GM19455 (cell line): ENCODE results near the gene SPECC1.
"Not testable (repeated sequence)": the region's sequence is repeated elsewhere in the genome, so short reads cannot be mapped to it uniquely, and the experiment has no call there.

Source experiments
- ATAC-seq: cut with Tn5 transposase; IDR thresholded peaks from one replicate; pipeline ENCODE4 v1.9.1; 2021; ENCODE audit not compliant: unreplicated experiment

The SPECC1 gene, protein sequence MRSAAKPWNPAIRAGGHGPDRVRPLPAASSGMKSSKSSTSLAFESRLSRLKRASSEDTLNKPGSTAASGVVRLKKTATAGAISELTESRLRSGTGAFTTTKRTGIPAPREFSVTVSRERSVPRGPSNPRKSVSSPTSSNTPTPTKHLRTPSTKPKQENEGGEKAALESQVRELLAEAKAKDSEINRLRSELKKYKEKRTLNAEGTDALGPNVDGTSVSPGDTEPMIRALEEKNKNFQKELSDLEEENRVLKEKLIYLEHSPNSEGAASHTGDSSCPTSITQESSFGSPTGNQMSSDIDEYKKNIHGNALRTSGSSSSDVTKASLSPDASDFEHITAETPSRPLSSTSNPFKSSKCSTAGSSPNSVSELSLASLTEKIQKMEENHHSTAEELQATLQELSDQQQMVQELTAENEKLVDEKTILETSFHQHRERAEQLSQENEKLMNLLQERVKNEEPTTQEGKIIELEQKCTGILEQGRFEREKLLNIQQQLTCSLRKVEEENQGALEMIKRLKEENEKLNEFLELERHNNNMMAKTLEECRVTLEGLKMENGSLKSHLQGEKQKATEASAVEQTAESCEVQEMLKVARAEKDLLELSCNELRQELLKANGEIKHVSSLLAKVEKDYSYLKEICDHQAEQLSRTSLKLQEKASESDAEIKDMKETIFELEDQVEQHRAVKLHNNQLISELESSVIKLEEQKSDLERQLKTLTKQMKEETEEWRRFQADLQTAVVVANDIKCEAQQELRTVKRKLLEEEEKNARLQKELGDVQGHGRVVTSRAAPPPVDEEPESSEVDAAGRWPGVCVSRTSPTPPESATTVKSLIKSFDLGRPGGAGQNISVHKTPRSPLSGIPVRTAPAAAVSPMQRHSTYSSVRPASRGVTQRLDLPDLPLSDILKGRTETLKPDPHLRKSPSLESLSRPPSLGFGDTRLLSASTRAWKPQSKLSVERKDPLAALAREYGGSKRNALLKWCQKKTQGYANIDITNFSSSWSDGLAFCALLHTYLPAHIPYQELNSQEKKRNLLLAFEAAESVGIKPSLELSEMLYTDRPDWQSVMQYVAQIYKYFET

DNA sequence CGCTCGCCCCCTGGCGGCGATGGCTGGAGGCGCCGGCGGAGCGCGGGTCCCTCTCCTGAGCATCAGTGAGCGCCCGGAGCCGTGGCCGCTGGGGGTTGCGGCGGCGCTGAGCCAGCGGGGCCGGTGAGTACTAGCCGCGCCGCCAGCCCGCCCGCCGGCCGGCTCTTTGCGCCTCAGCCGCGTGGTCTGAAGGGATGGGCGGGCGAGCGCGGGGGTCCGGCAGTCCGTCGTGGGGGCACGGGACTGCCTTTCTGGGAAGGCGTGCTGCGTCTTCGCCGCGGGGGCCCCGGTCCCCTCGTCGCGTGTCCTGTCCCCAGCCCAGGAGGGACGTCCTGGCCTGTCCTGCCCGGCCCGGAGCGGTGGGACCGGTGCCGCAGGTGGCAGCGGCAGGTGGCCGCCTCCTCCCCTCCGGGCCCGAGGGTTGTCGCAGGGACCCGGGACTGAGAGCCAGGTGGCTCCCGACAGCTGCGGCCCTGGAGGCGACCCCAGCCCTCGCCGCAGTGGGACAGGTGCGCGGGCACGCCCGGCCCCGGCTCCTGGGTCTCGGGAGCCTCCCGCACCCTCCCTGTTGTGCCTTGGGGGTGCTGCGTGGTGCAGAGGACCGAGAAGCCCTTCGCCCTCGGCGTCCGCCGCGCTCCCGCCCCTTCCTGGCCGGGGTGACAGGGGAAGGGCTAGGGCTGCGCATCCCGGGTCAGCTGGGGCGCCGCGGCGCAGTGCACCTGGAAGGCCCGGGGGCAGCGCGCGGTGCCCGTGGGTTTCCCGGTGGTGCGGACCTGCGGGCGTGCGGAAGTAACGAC, at the start of gene SPECC1:
Gene SPECC1 (plus strand): TSS at position 58 of the 797 bp plus-strand sequence. CDS start 87,293 bp downstream, outside the sequence.
- peak; percentile 83 for ATAC-seq

DNA sequence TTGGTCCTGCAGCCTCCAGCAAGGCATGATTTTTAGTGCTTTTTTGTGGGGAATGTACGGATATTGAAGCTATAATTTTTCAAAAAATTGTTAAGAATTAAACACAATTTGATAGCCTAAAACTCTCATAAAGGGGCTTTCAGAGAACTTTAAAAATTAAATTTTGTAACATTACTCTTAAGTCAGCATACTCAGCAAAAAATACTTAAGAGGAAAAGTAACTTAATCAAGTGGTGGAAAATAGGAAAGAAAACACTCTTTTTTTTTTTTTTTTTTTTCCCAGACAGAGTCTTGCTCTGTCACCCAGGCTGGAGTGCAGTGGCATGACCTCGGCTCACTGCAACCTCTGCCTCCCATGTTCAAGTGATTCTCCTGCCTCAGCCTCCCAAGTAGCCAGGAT, 46.2 kb upstream of the SPECC1 start:
- not testable (repeated sequence) for ATAC-seq

DNA sequence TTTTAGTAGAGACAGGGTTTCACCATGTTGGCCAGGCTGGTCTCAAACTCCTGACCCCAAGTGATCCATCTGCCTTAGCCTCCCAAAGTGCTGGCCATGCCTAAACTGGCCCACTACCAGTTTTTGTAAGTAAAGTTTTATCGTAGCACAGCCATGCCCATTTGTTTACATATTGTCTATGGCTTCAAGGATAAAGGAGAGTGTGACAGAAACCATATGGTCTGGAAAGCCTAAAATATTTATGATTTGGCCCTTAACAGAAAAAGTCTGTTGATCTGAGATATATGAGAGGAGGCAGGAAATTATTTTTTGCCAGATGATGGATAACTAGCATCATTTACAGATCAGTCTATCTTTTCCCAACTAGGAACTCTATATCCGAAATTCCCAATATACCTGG, 36.0 kb upstream of the SPECC1 start:
- no peak for ATAC-seq

DNA sequence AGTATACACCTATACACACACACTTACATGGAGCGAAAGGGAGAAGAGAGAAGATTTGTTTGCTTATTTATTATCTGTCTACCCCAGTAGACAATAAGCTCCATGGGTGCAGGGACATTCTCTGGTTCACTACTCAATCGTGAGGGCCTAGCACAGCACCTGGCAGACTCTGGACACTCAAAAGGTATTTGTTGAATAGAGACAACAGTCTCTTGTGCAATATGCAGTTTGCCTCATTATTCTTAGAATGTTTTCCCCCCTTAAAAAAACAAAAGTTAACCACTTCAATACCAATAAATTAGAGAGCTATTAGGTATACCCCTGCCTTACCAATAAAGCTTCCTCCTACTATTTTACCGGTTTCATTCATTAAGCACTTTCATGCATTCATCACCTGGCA, 33.6 kb upstream of the SPECC1 start:
- no peak for ATAC-seq

DNA sequence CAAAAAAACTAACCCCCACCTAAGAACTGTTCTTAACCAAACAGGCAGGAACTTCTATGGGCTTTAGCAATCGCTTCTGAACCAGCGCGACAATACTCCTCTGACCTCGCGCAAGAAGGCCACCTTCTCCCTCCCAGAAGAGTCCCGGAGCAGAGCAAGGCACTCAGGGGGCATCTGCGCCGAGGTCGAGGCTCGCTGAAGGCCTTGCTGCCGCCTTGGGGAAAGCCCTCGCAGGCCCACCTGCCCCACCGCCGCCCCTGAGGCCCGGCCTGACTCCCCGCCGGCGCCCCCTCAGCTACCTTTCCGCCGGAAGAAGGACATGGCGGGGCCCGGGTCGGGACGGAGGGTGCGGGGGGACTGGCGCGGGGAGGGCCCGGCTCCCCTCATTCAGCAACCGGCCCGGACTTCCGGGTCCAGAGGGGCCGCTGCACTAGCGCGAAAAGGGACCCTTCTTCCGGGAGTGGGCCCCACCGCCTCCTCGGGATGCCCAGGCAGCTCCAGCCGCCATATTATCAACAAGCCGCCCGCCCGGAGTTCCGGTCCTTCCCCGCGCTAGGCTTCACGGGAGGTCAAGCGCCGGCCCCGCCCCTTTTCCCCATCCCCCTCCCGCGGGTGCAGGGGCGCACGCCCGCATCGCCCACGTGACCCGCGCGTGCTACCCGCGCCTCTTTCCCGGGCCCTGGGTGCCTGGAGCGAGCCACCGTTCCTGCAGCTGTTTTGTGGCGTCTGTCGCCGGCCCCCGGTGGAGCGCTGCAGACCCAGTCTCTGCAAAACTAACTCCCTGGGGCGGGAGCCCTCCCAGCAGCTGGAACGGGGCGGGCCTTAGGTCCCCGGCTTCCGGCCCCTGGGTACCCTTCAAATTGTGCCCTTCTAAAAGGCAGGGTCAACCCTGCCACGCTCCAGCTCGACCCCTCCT, 31.6 kb upstream of the SPECC1 start, which contains the start of gene AKAP10:
Gene AKAP10 (minus strand): TSS at position 536 of the 916 bp plus-strand sequence. CDS start 149 bp downstream, at position 387.
- peak; percentile 84 for ATAC-seq

DNA sequence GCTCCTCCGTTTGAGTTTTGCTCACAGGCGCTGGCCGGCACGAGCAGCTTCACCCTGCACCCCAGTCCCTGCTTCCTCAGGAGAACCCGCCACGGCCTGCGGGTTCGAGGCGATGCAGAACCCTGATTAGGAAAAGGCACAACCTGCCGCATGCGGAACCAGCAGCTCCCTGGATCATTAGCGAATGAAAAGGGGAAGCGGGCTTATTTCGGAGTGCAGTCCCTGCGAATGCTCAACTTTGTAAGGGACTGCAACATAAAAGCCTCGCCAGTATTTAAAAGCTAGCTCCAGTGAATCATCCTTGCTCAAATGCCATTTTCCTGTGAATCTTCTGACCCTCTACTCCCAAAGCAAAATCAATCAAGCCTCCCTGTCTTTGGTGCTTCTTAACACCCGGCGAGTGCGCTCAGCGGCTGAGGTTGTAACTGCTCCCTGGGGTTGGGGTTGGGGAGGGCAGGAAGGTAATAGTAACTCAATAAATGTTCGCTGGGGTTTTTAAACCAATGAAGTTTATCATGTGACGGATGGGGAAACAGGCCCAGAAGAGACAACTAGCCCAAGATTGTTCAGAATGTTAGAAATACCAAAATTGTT, 30.9 kb upstream of the SPECC1 start:
- ATAC-seq = peak; percentile 32

DNA sequence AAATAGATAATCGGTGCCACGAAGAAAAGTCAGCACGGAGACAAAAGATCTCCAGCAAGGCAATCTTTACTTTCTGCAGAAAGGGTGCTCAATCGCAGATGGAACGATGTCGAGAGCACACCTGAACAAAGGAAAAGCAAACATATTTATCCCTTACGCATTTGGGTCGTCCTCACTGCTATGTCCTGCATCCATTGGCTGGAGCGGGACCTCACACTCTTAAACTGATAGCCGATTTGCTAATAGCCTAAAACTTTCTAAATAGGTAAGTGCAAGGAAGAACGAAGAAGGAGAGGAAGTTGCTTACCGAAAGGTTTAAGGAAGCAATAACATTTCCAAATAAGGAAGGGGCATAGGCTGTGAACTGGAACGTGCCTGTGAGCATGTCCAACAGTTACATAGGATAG, 30.4 kb upstream of the SPECC1 start:
- ATAC-seq = no peak

DNA sequence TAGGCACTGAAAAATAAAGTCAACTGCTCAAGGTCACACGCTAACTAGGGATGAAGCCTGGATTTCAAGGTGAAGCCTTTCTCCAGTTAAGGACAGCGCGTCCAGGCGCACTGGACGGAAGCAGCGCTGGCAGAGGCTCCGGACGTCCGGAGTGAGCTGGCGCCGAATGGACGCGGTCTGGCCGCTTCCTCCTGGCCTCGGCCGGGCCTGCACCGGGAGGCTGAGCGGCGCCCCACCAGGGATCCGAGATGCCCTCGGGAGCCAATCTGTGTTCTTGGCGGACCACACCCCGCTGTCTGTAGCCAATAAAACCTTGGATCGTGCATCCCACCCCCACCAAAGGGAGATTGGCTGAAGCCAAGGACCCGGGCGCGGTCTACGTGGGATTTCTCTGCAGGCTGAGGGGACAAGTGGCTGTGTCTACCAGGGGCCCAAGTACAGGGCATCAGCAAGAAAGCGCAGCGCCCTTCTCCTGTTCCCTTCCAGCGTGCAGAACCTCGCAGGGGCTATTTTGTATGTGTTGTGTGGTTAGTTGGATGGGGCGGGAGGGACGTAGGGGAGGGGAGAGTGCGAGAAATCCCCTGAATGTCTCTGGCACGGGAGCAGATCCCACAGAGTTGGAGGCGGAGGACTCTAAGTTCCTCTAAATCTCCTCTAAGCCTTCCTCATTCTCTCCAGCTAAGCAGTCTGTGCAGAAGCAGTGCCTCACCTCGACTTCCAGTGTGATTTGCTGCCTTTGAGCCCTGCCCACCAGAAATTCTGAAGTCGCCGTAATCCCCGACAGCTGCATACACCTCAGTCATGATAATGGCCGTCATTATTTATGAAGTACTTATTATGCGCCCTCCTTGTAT, 29.0 kb upstream of the SPECC1 start:
- no peak for ATAC-seq

DNA sequence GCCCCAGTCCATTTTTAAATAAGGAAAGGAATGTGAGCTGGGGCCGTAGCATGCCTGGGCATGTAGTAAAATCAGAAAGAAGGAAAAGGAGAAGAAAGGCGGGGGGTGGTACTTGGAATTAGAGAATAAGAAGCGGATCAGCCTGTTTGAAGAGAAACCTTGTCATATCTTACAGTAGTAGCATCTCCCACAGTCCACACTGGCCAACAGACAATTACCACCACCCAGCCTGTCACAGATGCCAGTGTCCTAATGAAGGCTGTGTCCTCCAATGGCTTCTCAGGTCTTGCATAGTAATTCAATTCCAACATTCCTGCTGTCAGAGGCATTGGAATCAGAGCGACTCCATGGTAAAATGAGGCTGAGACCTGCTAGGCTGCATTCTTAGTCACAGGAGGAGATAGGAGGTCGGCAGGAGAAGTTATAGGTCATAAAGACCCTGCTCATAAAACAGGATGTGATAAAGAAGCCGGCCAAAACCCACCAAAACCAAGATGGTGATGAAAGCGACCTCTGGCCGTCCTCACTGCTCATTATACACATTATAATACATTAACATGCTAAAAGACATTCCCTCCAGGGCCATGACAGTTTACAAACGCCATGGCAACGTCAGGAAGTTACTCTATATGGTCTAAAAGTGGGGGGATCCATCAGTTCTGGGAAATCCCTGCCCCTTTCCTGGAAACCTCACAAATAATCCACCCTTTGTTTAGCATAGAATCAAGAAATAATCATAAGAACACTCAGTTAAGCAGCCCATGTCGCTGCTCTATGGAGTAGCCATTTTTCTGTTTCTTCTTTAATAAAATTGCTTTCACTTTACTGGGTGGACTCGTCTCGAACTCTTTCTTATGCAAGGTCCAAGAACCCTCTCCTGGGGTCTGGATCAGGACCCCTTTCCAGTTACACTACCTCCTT, 22.0 kb upstream of the SPECC1 start:
- no peak for ATAC-seq

DNA sequence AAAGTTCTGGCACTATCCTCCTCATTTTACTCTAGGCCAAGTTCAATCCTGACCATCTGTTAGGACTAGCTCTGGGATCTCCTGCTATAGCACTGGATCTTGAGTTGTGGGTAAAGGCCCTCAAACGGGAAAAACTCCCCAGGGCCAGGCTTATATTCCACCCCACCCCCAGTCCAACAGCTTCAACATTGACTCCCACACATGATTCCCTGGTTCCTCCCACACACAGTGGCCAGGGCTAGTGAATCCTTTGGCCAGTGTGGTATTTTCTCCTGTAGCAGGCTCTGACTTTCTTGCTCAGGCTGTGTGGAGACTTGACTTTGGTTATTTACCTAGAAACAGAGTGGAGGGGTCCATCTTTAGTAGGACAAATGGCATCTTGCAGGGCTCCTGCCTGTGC, 21.3 kb upstream of the SPECC1 start:
- ATAC-seq = no peak

DNA sequence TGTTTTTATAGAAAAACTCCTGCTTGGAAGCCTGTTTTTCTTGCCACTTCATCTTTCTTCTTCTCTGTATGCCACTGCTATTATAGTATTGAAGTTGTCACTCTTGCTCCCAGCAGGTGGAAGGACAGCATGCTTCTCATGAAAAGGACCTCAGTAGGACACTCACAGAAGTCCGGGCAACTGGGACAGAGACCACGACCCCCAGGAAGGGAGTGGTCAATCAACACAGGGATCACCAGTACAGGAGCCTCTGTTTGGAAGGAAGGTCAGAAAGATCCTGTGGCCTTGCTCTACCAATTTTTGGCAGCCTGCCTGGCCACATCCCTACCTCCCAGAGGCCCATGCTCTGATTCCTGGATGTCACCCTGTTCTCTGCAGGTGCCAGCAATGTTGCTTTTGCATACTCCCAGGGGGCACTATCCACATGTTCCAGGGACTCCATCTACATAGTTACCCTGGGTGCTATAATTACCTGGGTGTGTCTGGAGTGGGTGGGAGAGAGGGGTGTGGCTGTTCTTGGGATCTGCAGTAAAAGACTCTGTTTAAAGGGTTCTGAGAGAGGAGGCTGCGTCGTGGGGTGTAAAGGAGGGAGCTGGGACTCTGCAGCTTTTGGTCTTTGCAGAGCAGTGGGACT, 17.8 kb upstream of the SPECC1 start:
- no peak for ATAC-seq

DNA sequence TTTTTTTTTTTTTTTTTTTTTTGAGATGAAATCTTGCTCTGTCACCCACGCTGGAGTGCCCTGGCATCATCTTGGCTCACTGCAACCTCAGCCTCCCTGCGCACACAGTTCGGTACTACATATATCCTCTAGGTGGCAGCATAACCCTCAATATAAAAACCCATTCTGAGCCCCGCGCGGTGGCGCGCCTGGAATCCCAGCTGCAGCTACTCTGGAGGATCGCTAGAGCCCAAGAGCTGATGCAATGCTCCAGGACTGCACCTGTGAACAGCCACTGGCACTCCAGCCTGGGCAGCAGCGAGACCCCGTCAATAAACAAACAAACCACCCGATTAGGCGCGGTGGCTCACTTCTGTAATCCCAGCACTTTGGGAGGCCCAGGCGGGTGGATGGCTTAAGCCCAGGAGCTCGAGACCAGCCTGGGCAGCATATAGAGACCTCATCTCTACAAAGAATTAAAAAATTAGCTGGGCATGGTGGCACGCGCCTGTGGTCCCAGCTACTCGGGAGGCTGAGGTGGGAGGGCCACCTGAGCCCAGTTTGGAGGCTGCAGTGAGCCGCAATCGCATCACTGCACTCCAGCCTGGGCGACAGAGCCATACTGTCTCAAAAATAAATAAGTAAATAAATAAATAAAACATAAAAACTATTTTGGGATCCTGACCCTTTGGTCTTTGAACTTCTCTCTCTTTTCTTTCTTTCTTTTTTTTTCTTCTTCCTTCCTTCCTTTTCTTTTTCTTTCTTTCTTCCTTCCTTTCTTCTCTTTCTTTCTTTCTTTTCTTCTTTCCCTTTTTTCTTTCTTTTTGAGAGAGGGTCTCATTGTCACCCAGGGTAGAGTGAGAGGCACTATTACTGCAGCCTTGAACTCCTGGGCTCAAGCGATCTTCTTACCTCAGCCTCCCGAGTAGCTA, 16.1 kb upstream of the SPECC1 start:
- no peak for ATAC-seq

DNA sequence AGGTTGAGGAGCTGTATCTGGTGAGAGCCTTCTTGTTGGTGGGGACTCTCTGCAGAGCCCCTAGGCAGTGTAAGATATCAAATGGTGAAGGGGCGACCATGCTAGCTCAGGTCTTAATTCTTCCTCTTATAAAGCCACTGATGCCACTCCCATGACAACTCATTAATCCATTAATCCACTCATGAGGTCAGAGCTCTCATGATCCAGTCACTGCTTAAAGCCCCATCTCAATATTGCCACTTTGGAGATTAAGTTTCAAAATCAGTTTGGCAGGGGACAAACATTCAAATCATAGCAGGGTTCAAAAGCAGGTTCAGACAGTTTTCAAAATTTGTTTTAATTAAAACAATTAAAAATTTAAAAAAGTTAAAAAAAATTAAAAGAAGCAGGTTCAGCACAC, 13.1 kb upstream of the SPECC1 start:
- ATAC-seq = no peak

DNA sequence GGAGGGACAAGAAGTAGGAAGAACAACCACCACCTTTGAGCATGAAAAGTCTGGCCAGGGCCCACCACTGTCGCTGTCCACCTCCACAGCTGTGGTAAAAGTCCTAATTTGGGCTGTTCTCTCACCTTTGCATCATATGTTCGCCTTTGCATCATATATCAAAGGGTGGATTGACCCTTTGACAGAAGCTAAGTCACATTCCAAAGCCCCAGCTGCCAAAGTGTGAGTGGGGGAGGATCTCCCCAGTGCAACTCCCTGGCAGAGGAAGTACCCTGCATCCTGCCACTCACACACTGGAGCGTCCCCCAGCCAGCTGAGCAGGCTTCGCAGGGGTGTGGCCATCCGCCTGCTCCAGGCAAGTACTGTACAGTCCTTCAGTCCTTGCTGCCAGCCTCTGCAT, 12.7 kb upstream of the SPECC1 start:
- ATAC-seq = no peak

DNA sequence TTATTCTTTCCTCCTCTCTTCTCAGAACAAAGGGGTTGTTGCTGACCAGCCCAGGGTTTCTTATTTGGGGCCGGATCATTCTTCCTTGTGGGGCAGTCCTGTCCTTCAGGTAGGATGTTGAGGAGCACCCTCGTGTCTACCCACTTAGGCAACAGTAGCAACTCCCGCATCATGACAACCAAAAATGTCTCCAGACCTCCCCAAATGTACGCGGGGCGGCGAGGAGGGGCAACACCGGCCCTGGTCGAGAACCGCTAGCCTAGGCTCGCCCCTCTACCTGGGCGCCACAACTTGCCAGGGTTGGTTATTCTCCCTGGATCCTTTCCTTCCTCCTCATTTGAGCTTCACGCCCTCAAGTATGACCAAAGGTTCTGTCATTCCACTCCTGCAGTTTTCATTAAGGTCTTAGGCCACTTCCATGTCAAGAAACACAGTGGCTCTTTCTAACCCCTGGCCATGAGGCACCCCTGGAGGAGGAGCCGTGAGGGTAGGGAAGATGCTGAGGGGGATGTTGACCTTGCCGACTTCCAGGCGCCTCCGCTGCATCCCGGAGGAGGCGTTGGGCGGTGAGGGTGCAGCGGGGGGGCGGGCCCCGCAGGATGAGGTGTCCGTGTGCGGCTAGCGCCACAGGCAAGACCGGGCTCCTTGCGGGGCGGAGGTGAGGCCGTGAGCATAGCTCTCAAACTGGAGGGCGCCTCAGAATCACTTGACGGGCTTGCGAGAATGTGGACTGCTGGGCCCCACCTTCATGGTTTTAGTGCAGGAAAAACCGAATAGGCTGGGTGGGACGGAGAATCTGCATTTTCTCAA, 712 bp upstream of the SPECC1 start:
- ATAC-seq = peak; percentile 11
